NCI-H1417 treated with DMSO at 0.1 percent for 48 hours (cell line): ENCODE data around the gene NDUFB11.
A peak's percentile ranks its signal among the peaks of the same experiment; 100 is the strongest.

Experiments
- DNase-seq: peaks from one replicate; lab custom pipeline; 2025; lab: John Stamatoyannopoulos, UW

The NDUFB11 gene

GRCh38 chrX:47144626-47145394, at the start of gene NDUFB11, which contains the start of gene RBM10:
NDUFB11 (minus strand) TSS chrX:47144702; CDS start chrX:47144679, 23 bp downstream.
RBM10 (plus strand) TSS chrX:47145221; CDS start chrX:47147482, 2,261 bp downstream.
- peak; percentile 86 for DNase-seq

GRCh38 chrX:47193475-47194193, 49.1 kb upstream of the NDUFB11 start, which contains the start of gene UBA1:
UBA1 (plus strand) TSS chrX:47193829; CDS start chrX:47198803, 4,974 bp downstream.
- DNase-seq = peak; percentile 96

DNA sequence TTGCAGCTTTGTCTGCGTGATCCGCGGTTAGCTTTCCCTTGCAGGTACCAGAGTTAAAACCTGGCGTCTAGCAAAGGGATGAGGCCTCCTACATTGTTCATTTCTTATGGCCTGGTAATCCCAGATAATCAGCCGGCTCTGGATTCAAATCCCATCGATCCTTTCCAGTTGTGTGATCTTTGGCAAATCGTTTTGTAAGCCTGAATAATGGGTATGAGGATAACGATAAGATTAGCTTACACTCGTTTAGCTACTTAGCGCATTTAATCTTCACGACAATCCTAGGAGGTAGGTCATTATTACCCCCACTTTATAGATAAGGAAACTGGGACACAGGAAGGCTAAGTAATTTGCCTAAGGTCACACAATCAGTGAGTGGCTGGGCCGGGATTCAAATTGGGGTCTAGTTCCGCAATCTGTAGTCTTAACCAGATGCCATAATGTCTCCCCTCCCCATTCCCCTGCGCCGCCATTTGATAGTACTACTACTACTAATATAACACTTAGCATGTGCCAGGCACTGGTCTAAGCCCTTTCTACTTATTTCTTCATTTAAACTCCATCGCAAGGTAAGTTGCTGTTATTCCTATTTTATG, 47.4 kb upstream of the NDUFB11 start:
- DNase-seq = no peak

GRCh38 chrX:47191331-47191730, 46.8 kb upstream of the NDUFB11 start:
- peak; percentile 11 for DNase-seq

GRCh38 chrX:47190445-47191269, 46.2 kb upstream of the NDUFB11 start:
- peak; percentile 83 for DNase-seq

DNA sequence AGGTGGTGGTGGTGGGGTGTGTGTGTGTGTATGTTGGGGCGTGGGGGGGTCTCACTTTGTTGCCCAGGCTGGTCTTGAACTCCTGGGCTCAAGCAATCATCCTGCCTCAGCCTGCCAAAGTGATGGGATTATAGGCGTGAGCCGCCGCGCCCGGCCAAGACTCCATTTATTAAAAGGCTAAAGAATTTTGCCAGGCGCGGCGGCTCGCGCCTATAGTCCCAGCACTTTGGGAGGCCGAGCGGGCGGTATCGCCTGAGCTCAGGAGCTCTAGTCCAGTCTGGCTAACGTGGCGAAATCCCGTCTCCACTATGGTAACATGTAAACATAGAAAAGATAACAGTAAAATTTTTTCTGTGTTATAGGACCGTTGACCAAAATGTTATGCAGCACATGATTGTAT, 45.4 kb upstream of the NDUFB11 start:
- no peak for DNase-seq

DNA sequence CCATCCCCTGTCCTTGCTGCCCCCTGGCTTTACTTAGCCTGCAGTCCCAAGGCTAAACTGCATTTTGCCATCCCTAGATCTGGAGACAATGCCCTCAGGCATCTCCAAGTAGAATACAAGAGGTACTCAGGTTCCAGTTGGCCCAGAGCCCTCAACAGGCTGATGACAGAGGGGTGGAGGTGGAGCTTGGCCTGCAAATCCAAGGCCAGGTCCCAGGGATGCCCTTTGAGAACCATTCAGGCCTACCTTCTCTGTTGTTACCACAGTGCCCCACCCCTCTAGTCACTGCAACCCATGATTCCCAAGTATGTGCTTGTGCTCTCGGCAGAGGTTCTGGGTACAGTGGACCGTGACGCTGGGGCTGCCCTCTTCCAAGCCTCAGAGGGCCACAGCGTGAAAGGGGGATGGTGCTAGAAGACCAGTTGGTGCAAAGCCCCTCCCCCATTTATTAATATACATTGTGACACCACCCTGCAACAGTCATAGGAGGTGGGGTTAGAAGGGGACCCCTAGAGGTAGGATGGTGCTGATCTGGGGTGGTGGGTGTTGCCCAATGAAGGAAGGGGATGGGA, 42.7 kb upstream of the NDUFB11 start:
- no peak for DNase-seq

- no peak for DNase-seq
These were observed 41.7 kb upstream of the NDUFB11 start for GRCh38 chrX:47186096-47186740.

- DNase-seq = no peak
These were observed 40.7 kb upstream of the NDUFB11 start for GRCh38 chrX:47185241-47185640.

GRCh38 chrX:47184486-47184885, 40.0 kb upstream of the NDUFB11 start:
- DNase-seq = no peak

- no peak for DNase-seq
These were observed 37.7 kb upstream of the NDUFB11 start for GRCh38 chrX:47182106-47182700.

- DNase-seq = no peak
These were observed 36.8 kb upstream of the NDUFB11 start for GRCh38 chrX:47181301-47181700.

DNA sequence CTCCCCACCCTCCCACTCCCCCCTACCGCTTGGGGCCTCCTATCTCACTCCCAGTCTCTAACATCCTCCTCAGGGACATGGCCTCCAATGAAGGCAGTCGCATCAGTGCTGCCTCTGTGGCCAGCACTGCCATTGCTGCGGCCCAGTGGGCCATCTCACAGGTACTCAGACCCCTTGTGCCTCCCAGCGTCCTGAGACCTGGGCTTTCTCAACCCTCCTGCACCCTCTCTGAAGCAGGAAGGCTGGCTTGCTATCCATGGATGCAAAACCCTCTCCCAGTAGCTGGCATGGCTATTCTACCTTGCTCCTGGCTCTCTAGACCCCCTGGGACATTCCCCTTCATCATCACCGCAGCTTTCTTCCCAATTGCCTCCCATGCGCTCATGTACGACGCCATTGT, 35.8 kb upstream of the NDUFB11 start:
- no peak for DNase-seq

GRCh38 chrX:47179928-47180255, 35.4 kb upstream of the NDUFB11 start:
- DNase-seq = no peak

GRCh38 chrX:47179221-47179927, 34.9 kb upstream of the NDUFB11 start:
- DNase-seq = no peak

DNA sequence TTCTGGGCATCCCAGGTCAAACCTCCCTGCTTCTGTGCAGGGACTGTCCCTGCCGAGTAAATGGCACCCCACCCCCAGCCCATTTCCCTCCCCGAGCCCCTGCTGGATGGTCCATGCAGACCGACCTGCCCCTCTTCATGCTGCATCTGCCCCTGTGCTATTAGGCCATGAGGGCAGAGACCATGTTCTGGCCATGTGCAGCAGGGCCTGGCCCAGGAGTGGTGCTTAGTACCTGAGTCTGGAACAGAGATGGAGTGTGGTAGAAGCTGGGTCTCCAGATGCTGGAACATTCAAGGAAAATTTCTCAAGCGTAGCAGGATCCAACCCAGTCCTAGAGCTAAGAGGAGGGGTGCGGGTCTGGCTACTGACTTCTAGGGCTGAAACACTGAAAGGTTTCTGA, 33.8 kb upstream of the NDUFB11 start:
- no peak for DNase-seq

- no peak for DNase-seq
These were observed 32.6 kb upstream of the NDUFB11 start for GRCh38 chrX:47177079-47177478.

DNA sequence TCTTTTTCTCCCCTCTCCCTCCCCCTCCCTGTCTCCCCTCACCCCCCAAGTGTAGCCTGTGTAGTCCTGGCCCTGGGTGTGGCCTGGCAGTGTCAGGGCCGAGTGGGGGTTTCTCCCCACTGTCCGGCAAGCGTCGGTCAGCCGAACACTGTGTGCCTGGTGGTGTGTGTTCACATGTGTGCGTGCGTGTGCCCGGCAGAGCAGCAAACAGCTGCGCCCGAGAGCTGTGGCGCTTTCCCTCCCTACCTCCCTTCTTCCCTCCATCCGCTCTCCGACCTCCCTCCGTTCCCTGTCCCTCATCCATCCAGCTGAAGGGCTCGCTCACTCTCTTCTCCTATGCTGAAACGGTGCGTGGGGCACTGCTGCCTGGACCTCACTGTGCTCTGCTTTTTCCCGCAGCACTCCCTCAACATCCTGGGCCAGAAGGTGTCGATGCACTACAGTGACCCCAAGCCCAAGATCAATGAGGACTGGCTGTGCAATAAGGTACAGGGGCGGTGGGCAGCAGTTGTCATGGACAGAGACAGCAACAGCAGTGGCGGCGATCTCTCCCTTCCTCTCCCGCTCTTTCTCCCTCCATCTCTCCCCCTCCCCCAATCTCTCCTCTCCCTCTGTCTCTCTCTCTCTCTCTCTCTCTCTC, 31.7 kb upstream of the NDUFB11 start:
- no peak for DNase-seq

DNA sequence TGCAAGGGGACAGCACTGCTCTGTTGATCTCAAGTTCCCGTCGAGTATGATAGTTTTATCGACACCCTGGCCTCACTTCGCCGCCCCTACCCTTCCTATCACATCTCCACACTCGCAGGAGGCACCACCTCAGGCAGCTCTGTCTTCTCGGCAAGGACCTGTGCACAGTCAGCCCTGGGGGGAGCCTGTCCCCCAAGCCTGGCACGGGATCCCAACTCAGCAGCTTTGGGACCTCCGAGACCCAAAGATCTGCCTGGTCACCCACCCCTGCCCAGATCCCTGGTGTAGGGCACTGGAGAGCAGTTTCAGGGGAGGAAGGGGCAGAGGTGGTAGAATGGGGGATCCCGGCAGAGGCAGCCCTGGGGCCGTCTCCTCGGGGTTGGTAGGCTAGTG, 31.1 kb upstream of the NDUFB11 start:
- no peak for DNase-seq
